GM12892 (cell line): ENCODE measurements around the gene PRKCG.

Source experiments
- POLR2A ChIP-seq: IDR thresholded peaks from 2 replicates; pipeline ENCODE4 v1.6.1; 2011; ENCODE audit warnings: low read depth, low read length, control low read depth
- POLR2AphosphoS5 ChIP-seq: IDR thresholded peaks from 2 replicates; pipeline ENCODE4 v1.6.1; 2011; ENCODE audit warnings: low read depth, low read length, control low read depth
- TAF1 ChIP-seq: IDR thresholded peaks from 2 replicates; pipeline ENCODE4 v1.6.1; 2011; ENCODE audit warnings: low read depth, mild to moderate bottlenecking, control low read depth, low read length, borderline replicate concordance

DNA sequence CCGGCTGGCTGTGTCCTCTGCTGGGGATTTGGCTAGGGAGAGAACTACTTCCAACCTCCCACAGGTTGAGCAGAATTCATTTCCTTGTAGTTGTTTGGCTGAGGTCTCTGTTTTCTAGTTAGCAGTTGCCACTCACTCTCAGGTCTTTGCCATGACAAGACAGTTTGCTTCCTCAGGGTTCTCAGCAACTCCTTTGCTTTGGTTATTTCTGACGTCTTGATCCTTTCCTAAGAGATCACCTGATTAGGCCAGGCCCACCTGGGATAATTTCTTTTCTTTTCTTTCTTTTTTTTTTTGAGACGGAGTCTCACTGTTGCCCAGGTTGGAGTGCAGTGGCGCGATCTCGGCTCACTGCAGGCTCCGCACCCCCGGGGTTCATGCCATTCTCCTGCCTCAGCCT lies 71.4 kb downstream of the PRKCG start:
- TF ChIP-seq TAF1 (no peak), POLR2A (no peak), POLR2AphosphoS5 (no peak)
